ENCODE results near the gene GPR171.

GPR171 gene

DNA sequence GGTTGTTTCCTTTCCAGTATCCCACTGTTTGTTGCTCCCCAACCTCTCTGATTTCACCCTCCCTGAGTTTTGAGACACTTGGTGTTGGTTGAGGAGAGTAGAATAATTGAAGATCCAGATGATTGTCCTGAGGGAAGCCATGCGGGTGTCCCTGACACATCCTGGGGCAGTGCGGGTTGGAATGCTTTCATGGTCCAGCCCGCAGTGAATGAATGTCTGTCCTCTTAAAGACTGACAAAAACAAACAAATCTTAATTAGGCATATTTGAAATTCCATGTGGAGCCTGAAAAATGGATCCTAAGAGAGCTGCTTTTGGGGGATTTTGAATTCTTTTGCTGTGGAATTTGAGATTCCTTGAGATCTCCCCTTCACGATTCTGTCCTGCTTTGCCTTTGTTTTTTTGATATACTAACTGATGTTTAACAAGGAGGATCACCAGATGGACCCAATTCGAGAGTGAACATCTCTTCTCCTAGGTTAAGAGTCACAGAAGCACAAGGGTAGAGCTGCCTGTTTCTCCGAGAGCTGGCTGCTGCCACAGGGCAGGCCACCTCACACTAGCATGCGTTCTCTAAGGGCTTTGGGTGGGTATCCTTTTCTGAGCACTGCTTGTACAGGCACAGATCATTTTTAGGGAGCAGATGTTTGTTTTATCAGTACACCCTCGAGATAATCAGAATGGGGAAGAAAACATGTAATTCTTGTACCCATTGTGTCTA, 47.4 kb downstream of the GPR171 start (continued):
- no peak for TF ChIP-seq SETDB1 (IDR thresholded peaks at IDR 0.05; ENCODE audit: insufficient read length, low read length)

DNA sequence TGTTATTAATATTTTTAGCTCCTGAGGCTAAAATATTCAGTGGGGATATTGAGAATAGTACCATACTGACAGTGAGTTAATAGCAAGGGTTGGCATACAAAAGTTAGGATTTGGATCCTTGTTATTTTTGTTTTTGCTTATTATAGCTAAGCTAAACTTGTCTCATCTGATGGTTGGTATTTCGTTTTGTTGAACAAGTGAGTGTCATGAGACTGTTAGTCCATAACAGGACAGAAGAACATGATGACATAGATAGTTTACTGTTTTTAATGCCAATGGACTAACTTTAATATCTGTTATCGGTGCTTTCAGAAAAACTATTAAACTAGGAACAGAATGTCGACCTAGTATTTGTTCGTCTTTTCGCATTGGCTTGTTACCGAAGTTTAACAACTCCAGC, 48.5 kb downstream of the GPR171 start:
- Histone ChIP-seq H3K4me1 (ENCODE audit: control insufficient read depth, insufficient read depth, low read length) (no peaks in the 10 kb centered on the region), H3K9me3 (ENCODE audit: control insufficient read depth, insufficient read depth, low read depth, low read length) (no peaks in the 10 kb centered on the region), H3K4me3 (ENCODE audit: low read depth, low read length) (no peak overlapping the region), H3K27ac (ENCODE audit: extremely low read depth, low read depth, low read length) (no peak overlapping the region), H3K36me3 (ENCODE audit: control insufficient read depth in 2 of 2, insufficient read depth in 1 of 2, low read length in 2 of 2) (peaks cover 0 to 9% of the 10 kb centered on the region in 2 experiments; a peak in 1 of 3 replicates)
- TF ChIP-seq ZNF426 (tag by site-specific recombination; IDR thresholded peaks at IDR 0.05) = no peak
- TF ChIP-seq, protein P1, sequence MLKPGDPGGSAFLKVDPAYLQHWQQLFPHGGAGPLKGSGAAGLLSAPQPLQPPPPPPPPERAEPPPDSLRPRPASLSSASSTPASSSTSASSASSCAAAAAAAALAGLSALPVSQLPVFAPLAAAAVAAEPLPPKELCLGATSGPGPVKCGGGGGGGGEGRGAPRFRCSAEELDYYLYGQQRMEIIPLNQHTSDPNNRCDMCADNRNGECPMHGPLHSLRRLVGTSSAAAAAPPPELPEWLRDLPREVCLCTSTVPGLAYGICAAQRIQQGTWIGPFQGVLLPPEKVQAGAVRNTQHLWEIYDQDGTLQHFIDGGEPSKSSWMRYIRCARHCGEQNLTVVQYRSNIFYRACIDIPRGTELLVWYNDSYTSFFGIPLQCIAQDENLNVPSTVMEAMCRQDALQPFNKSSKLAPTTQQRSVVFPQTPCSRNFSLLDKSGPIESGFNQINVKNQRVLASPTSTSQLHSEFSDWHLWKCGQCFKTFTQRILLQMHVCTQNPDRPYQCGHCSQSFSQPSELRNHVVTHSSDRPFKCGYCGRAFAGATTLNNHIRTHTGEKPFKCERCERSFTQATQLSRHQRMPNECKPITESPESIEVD (tag by site-specific recombination; IDR thresholded peaks at IDR 0.05) = no peak
- TF ChIP-seq, protein P2, sequence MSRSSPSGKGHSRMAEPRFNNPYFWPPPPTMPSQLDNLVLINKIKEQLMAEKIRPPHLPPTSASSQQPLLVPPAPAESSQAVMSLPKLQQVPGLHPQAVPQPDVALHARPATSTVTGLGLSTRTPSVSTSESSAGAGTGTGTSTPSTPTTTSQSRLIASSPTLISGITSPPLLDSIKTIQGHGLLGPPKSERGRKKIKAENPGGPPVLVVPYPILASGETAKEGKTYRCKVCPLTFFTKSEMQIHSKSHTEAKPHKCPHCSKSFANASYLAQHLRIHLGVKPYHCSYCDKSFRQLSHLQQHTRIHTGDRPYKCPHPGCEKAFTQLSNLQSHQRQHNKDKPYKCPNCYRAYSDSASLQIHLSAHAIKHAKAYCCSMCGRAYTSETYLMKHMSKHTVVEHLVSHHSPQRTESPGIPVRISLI (tag by site-specific recombination; IDR thresholded peaks at IDR 0.05) = no peak
- TF ChIP-seq TCF7L2 (IDR thresholded peaks at IDR 0.05; ENCODE audit: borderline replicate concordance, low read depth, low read length) = no peak
- TF ChIP-seq ZBTB17 (tag by site-specific recombination; IDR thresholded peaks at IDR 0.05) = no peak
- TF ChIP-seq, protein P3, sequence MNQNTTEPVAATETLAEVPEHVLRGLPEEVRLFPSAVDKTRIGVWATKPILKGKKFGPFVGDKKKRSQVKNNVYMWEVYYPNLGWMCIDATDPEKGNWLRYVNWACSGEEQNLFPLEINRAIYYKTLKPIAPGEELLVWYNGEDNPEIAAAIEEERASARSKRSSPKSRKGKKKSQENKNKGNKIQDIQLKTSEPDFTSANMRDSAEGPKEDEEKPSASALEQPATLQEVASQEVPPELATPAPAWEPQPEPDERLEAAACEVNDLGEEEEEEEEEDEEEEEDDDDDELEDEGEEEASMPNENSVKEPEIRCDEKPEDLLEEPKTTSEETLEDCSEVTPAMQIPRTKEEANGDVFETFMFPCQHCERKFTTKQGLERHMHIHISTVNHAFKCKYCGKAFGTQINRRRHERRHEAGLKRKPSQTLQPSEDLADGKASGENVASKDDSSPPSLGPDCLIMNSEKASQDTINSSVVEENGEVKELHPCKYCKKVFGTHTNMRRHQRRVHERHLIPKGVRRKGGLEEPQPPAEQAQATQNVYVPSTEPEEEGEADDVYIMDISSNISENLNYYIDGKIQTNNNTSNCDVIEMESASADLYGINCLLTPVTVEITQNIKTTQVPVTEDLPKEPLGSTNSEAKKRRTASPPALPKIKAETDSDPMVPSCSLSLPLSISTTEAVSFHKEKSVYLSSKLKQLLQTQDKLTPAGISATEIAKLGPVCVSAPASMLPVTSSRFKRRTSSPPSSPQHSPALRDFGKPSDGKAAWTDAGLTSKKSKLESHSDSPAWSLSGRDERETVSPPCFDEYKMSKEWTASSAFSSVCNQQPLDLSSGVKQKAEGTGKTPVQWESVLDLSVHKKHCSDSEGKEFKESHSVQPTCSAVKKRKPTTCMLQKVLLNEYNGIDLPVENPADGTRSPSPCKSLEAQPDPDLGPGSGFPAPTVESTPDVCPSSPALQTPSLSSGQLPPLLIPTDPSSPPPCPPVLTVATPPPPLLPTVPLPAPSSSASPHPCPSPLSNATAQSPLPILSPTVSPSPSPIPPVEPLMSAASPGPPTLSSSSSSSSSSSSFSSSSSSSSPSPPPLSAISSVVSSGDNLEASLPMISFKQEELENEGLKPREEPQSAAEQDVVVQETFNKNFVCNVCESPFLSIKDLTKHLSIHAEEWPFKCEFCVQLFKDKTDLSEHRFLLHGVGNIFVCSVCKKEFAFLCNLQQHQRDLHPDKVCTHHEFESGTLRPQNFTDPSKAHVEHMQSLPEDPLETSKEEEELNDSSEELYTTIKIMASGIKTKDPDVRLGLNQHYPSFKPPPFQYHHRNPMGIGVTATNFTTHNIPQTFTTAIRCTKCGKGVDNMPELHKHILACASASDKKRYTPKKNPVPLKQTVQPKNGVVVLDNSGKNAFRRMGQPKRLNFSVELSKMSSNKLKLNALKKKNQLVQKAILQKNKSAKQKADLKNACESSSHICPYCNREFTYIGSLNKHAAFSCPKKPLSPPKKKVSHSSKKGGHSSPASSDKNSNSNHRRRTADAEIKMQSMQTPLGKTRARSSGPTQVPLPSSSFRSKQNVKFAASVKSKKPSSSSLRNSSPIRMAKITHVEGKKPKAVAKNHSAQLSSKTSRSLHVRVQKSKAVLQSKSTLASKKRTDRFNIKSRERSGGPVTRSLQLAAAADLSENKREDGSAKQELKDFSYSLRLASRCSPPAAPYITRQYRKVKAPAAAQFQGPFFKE (tag by site-specific recombination; IDR thresholded peaks at IDR 0.05; ENCODE audit: borderline replicate concordance) = no peak
- no peak for TF ChIP-seq ZNF2 (tag by site-specific recombination; IDR thresholded peaks at IDR 0.05)
- ChIA-PET POLR2A (no interaction called here), CTCF (no interaction called here)

DNA sequence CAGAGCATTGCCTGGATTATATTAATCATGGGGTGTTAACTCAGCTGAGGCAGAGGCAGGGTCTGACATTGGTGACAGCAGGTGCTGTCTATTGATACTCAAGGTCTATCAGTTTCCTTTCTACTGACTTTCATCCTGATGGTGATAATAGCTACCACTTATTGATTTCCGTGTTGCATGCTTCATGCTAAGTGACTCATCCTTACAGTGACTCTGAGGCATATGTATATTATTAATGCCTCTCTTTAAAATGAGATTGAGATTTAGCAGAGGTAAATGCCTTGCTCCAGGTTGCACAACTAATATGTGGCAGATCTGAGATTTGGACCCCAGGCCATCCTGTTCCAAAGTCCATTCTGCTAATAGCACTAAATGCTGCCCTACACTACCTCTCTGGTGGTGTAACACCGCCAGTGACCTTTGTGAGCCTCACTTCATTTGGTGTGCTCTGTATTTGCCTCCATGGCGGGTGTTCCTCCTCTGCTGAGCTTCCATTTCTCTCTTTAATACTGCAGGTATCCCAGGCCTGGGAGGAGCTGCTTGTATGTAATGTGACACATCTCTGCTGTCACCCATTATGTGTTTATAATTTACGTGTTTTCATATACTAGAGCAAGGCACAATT, 50.4 kb downstream of the GPR171 start:
- no peak overlapping the region for H3K4me3 ChIP-seq (ENCODE audit: low read depth, low read length)
- H3K27ac ChIP-seq (ENCODE audit: extremely low read depth, low read depth, low read length) = no peak overlapping the region
- H3K9me3 ChIP-seq (ENCODE audit: control insufficient read depth, insufficient read depth, low read depth, low read length) = no peaks in the 10 kb centered on the region
- H3K4me1 ChIP-seq (ENCODE audit: control insufficient read depth, insufficient read depth, low read length) = no peaks in the 10 kb centered on the region
- ChIA-PET CTCF (no interaction called here), POLR2A (no interaction called here)
- no peaks in the 10 kb centered on the region for H3K36me3 ChIP-seq (ENCODE audit: control insufficient read depth in 2 of 2, insufficient read depth in 1 of 2, low read length in 2 of 2)
- TF ChIP-seq ZNF529 (tag by site-specific recombination; IDR thresholded peaks at IDR 0.05; ENCODE audit: insufficient replicate concordance) = no peak
- no peak for TF ChIP-seq ZNF121 (tag by site-specific recombination; IDR thresholded peaks at IDR 0.05)
- no peak for TF ChIP-seq ZFP37 (tag by site-specific recombination; IDR thresholded peaks at IDR 0.05)
- TF ChIP-seq ZNF521 (tag by site-specific recombination; IDR thresholded peaks at IDR 0.05) = no peak
- no peak for TF ChIP-seq ZNF302 (tag by site-specific recombination; IDR thresholded peaks at IDR 0.05; ENCODE audit: low read depth)
- no peak for TF ChIP-seq ZNF223 (tag by site-specific recombination; IDR thresholded peaks at IDR 0.05)
- TF ChIP-seq MEIS1 (CRISPR knock-in tag; IDR thresholded peaks at IDR 0.05; ENCODE audit: borderline replicate concordance) = no peak
- no peak for TF ChIP-seq ZNF157 (tag by site-specific recombination; IDR thresholded peaks at IDR 0.05)
- no peak for TF ChIP-seq ZNF623 (tag by site-specific recombination; IDR thresholded peaks at IDR 0.05)
- TF ChIP-seq ZNF2 (tag by site-specific recombination; IDR thresholded peaks at IDR 0.05) = no peak
- no peak for TF ChIP-seq ZNF23 (tag by site-specific recombination; IDR thresholded peaks at IDR 0.05; ENCODE audit: borderline replicate concordance)
- TF ChIP-seq, protein P4, sequence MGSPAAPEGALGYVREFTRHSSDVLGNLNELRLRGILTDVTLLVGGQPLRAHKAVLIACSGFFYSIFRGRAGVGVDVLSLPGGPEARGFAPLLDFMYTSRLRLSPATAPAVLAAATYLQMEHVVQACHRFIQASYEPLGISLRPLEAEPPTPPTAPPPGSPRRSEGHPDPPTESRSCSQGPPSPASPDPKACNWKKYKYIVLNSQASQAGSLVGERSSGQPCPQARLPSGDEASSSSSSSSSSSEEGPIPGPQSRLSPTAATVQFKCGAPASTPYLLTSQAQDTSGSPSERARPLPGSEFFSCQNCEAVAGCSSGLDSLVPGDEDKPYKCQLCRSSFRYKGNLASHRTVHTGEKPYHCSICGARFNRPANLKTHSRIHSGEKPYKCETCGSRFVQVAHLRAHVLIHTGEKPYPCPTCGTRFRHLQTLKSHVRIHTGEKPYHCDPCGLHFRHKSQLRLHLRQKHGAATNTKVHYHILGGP (tag by site-specific recombination; IDR thresholded peaks at IDR 0.05) = no peak

All from HEK293 (cell line).